GM23338 (cell line): ENCODE results near the gene LSM2. TPM values are rescaled to one million over a fixed set of nuclear protein-coding genes. Genes with fewer than 3 reads are reported as not detected.

ENCODE experiments used
- ATAC-seq: fragments of 200-7000 bp; cut with Tn5 transposase; 3 replicates; pipeline ENCODE4 v1.9.1; 2020
- DNase-seq: peaks from one replicate; pipeline ENCODE4 v3.0.0-alpha.2; 2015; ENCODE audit warnings: low spot score
- H2AFZ ChIP-seq: fragments of 200-600 bp; sonication (generic); 2 replicates; pipeline ENCODE4 v1.8.0; 2016; ENCODE audit warnings: antibody characterized with exemption, mild to moderate bottlenecking, moderate library complexity
- H3F3A ChIP-seq: fragments of 200-600 bp; sonication (generic); replicated peaks from 2 replicates; pipeline ENCODE4 v1.8.0; 2017; ENCODE audit warnings: antibody characterized with exemption, mixed run types, low read depth
- H3K27ac ChIP-seq: fragments of 200-600 bp; sonication (generic); 2 replicates; pipeline ENCODE4 v1.6.1; 2016; ENCODE audit warnings: low read depth
- H3K27me3 ChIP-seq: fragments of 200-600 bp; sonication (generic); 2 replicates; pipeline ENCODE4 v1.8.0; 2016; ENCODE audit warnings: mild to moderate bottlenecking, mixed run types, moderate library complexity; ENCODE audit not compliant: insufficient read depth
- H3K36me3 ChIP-seq: fragments of 200-600 bp; sonication (generic); 2 replicates; pipeline ENCODE4 v1.8.0; 2016; ENCODE audit warnings: mild to moderate bottlenecking; ENCODE audit not compliant: insufficient read depth
- H3K4me1 ChIP-seq: fragments of 200-600 bp; sonication (generic); 2 replicates; pipeline ENCODE4 v1.8.0; 2016; ENCODE audit warnings: mild to moderate bottlenecking, moderate library complexity; ENCODE audit not compliant: insufficient read depth
- H3K4me2 ChIP-seq: fragments of 200-600 bp; sonication (generic); 2 replicates; pipeline ENCODE4 v1.7.1; 2017; ENCODE audit warnings: mixed run types
- H3K4me3 ChIP-seq: fragments of 200-600 bp; sonication (generic); 2 replicates; pipeline ENCODE4 v1.6.1; 2016; ENCODE audit warnings: mixed run types
- H3K79me2 ChIP-seq: fragments of 200-600 bp; sonication (generic); replicated peaks from 2 replicates; pipeline ENCODE4 v1.8.0; 2017; ENCODE audit warnings: mild to moderate bottlenecking; ENCODE audit not compliant: insufficient read depth
- H3K9me2 ChIP-seq: fragments of 200-600 bp; sonication (generic); 2 replicates; pipeline ENCODE4 v1.8.0; 2017; ENCODE audit not compliant: insufficient read depth
- H4K20me1 ChIP-seq: fragments of 200-600 bp; sonication (generic); replicated peaks from 2 replicates; pipeline ENCODE4 v1.8.0; 2017; ENCODE audit warnings: mild to moderate bottlenecking; ENCODE audit not compliant: insufficient read depth
- H3K27ac Mint-ChIP-seq: 2 replicates; pipeline ENCODE4 v1.8.0; 2020; ENCODE audit warnings: inconsistent platforms, mild to moderate bottlenecking, moderate library complexity, mixed read lengths
- H3K27me3 Mint-ChIP-seq: 3 replicates; pipeline ENCODE4 v1.8.0; 2022; ENCODE audit warnings: low read depth, mild to moderate bottlenecking, moderate library complexity, mixed read lengths, inconsistent platforms; ENCODE audit not compliant: insufficient read depth, poor library complexity
- H3K36me3 Mint-ChIP-seq: 3 replicates; pipeline ENCODE4 v1.8.0; 2021; ENCODE audit warnings: low read depth, mild to moderate bottlenecking, inconsistent platforms, moderate library complexity, mixed read lengths
- H3K4me1 Mint-ChIP-seq: 3 replicates; pipeline ENCODE4 v1.8.0; 2020; ENCODE audit warnings: mild to moderate bottlenecking, inconsistent platforms, mixed read lengths
- H3K4me3 Mint-ChIP-seq: 3 replicates; pipeline ENCODE4 v1.8.0; 2021; ENCODE audit warnings: moderate library complexity, mild to moderate bottlenecking, inconsistent platforms, mixed read lengths
- H3K9me3 Mint-ChIP-seq: 3 replicates; pipeline ENCODE4 v1.8.0; 2020; ENCODE audit warnings: moderate library complexity, mild to moderate bottlenecking, inconsistent platforms, mixed read lengths
- CREB1 ChIP-seq: fragments of 250-450 bp; sonication (Bioruptor Pico); IDR thresholded peaks from 2 replicates; pipeline ENCODE4 v1.5.0; 2020; ENCODE audit warnings: low read depth, mild to moderate bottlenecking, moderate library complexity
- EZH2 ChIP-seq: fragments of 200-600 bp; sonication (generic); IDR thresholded peaks from one replicate; pipeline ENCODE4 v1.8.0; 2017; ENCODE audit warnings: antibody characterized with exemption, mild to moderate bottlenecking, low read depth; ENCODE audit not compliant: unreplicated experiment
- EZH2phosphoT487 ChIP-seq: fragments of 200-600 bp; sonication (generic); IDR thresholded peaks from one replicate; pipeline ENCODE4 v1.8.1; 2018; ENCODE audit warnings: antibody characterized with exemption; ENCODE audit not compliant: unreplicated experiment
- JUNB ChIP-seq: IDR thresholded peaks from one replicate; pipeline ENCODE4 v1.6.1; 2016; ENCODE audit warnings: antibody characterized with exemption; ENCODE audit not compliant: unreplicated experiment
- POLR2AphosphoS5 ChIP-seq: IDR thresholded peaks from 2 replicates; pipeline ENCODE4 v1.6.1; 2016; ENCODE audit warnings: antibody characterized with exemption, low read depth
- REST ChIP-seq: IDR thresholded peaks from one replicate; pipeline ENCODE4 v1.6.1; 2018; ENCODE audit warnings: antibody characterized with exemption; ENCODE audit not compliant: unreplicated experiment
- STAT1 ChIP-seq: IDR thresholded peaks from one replicate; pipeline ENCODE4 v1.6.1; 2016; ENCODE audit warnings: antibody characterized with exemption; ENCODE audit not compliant: unreplicated experiment
- ZNF114 ChIP-seq: fragments of 250-450 bp; sonication (Bioruptor Pico); IDR thresholded peaks from 2 replicates; pipeline ENCODE4 v1.5.0; 2020; ENCODE audit warnings: mild to moderate bottlenecking, moderate library complexity
- ZNF331 ChIP-seq: fragments of 250-450 bp; sonication (Bioruptor Pico); IDR thresholded peaks from 2 replicates; pipeline ENCODE4 v1.5.0; 2020; ENCODE audit warnings: low read depth, mild to moderate bottlenecking, moderate library complexity
- polyA plus RNA-seq: library from polyadenylated mRNA; unstranded; fragments of >200 nt; fragmentation: Nextera tagmentation; extraction: Ambion mirVana; gene quantifications from 2 replicates; pipeline ENCODE4 v1.2.1, GENCODE V29; 2016
- total RNA-seq: library from RNA; depleted of rRNA; stranded (reverse); fragments of >200 nt; shearing (Covaris generic); gene quantifications from 2 replicates; pipeline ENCODE4 v1.2.3, GENCODE V29; 2014
- TF ChIP-seq, protein P1 (sequence below): fragments of 250-450 bp; sonication (Bioruptor Pico); IDR thresholded peaks from 2 replicates; pipeline ENCODE4 v1.5.0; 2020; ENCODE audit warnings: mild to moderate bottlenecking, moderate library complexity
- TF ChIP-seq, protein P2 (sequence below), 2 experiments: fragments of 200-600 bp in 1 of 2; sonication (generic) in 1 of 2; conservative IDR thresholded peaks; 2 replicates each; pipeline versions ENCODE4 v1.5.1 to v1.6.1; 2016 to 2017; ENCODE audit warnings: antibody characterized with exemption in 2 of 2, low read depth in 2 of 2, mild to moderate bottlenecking in 2 of 2, moderate library complexity in 1 of 2

LSM2 gene
- total and polyA plus RNA-seq, 2 experiments from 2014 or later: 106 to 140 TPM

GRCh38 chr6:31761343-31761742 is 45.4 kb downstream of the LSM2 start:
- Mint-ChIP-seq H3K4me1 (peaks cover 21% of the 10 kb centered on the region), H3K36me3 (peaks cover 22% of the 10 kb centered on the region), H3K27ac (no peak overlapping the region), H3K4me3 (no peak overlapping the region), H3K9me3 (no peaks in the 10 kb centered on the region; the same call in 2 of the 3 replicates), H3K27me3 (peaks cover 7% of the 10 kb centered on the region)
- 0 out of 2 replicates have a peak, but pooled peaks cover 2% of the 10 kb centered on the region for H3F3A ChIP-seq
- no peaks in the 10 kb centered on the region for H3K27me3 ChIP-seq
- H3K4me3 ChIP-seq: no peak overlapping the region
- no peaks in the 10 kb centered on the region for H3K36me3 ChIP-seq
- H3K79me2 ChIP-seq: no peaks in the 10 kb centered on the region
- DNase-seq: no peak
- no peak overlapping the region for H3K4me2 ChIP-seq
- H3K27ac ChIP-seq: no peak overlapping the region
- no peak for ATAC-seq
- no peaks in the 10 kb centered on the region for H4K20me1 ChIP-seq
- H2AFZ ChIP-seq: no peak overlapping the region
- H3K4me1 ChIP-seq: peaks cover 9% of the 10 kb centered on the region; the same call in 1 of the 2 replicates
- no peaks in the 10 kb centered on the region for H3K9me2 ChIP-seq
- TF ChIP-seq EZH2phosphoT487 (no peak), STAT1 (no peak), JUNB (no peak), POLR2AphosphoS5 (no peak), REST (no peak), ZNF114 (CRISPR knock-in tag) (no peak), CREB1 (CRISPR knock-in tag) (no peak), EZH2 (no peak), ZNF331 (CRISPR knock-in tag) (no peak)
- TF ChIP-seq, protein P1, sequence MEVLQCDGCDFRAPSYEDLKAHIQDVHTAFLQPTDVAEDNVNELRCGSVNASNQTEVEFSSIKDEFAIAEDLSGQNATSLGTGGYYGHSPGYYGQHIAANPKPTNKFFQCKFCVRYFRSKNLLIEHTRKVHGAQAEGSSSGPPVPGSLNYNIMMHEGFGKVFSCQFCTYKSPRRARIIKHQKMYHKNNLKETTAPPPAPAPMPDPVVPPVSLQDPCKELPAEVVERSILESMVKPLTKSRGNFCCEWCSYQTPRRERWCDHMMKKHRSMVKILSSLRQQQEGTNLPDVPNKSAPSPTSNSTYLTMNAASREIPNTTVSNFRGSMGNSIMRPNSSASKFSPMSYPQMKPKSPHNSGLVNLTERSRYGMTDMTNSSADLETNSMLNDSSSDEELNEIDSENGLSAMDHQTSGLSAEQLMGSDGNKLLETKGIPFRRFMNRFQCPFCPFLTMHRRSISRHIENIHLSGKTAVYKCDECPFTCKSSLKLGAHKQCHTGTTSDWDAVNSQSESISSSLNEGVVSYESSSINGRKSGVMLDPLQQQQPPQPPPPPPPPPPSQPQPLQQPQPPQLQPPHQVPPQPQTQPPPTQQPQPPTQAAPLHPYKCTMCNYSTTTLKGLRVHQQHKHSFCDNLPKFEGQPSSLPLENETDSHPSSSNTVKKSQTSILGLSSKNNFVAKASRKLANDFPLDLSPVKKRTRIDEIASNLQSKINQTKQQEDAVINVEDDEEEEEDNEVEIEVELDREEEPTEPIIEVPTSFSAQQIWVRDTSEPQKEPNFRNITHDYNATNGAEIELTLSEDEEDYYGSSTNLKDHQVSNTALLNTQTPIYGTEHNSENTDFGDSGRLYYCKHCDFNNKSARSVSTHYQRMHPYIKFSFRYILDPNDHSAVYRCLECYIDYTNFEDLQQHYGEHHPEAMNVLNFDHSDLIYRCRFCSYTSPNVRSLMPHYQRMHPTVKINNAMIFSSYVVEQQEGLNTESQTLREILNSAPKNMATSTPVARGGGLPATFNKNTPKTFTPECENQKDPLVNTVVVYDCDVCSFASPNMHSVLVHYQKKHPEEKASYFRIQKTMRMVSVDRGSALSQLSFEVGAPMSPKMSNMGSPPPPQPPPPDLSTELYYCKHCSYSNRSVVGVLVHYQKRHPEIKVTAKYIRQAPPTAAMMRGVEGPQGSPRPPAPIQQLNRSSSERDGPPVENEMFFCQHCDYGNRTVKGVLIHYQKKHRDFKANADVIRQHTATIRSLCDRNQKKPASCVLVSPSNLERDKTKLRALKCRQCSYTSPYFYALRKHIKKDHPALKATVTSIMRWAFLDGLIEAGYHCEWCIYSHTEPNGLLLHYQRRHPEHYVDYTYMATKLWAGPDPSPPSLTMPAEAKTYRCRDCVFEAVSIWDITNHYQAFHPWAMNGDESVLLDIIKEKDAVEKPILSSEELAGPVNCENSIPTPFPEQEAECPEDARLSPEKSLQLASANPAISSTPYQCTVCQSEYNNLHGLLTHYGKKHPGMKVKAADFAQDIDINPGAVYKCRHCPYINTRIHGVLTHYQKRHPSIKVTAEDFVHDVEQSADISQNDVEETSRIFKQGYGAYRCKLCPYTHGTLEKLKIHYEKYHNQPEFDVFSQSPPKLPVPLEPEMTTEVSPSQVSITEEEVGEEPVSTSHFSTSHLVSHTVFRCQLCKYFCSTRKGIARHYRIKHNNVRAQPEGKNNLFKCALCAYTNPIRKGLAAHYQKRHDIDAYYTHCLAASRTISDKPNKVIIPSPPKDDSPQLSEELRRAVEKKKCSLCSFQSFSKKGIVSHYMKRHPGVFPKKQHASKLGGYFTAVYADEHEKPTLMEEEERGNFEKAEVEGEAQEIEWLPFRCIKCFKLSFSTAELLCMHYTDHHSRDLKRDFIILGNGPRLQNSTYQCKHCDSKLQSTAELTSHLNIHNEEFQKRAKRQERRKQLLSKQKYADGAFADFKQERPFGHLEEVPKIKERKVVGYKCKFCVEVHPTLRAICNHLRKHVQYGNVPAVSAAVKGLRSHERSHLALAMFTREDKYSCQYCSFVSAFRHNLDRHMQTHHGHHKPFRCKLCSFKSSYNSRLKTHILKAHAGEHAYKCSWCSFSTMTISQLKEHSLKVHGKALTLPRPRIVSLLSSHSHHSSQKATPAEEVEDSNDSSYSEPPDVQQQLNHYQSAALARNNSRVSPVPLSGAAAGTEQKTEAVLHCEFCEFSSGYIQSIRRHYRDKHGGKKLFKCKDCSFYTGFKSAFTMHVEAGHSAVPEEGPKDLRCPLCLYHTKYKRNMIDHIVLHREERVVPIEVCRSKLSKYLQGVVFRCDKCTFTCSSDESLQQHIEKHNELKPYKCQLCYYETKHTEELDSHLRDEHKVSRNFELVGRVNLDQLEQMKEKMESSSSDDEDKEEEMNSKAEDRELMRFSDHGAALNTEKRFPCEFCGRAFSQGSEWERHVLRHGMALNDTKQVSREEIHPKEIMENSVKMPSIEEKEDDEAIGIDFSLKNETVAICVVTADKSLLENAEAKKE (CRISPR knock-in tag): no peak
- TF ChIP-seq, protein P2, sequence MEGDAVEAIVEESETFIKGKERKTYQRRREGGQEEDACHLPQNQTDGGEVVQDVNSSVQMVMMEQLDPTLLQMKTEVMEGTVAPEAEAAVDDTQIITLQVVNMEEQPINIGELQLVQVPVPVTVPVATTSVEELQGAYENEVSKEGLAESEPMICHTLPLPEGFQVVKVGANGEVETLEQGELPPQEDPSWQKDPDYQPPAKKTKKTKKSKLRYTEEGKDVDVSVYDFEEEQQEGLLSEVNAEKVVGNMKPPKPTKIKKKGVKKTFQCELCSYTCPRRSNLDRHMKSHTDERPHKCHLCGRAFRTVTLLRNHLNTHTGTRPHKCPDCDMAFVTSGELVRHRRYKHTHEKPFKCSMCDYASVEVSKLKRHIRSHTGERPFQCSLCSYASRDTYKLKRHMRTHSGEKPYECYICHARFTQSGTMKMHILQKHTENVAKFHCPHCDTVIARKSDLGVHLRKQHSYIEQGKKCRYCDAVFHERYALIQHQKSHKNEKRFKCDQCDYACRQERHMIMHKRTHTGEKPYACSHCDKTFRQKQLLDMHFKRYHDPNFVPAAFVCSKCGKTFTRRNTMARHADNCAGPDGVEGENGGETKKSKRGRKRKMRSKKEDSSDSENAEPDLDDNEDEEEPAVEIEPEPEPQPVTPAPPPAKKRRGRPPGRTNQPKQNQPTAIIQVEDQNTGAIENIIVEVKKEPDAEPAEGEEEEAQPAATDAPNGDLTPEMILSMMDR (conservative IDR thresholded peaks at IDR 0.05; ENCODE audit: low read depth in 2 of 2): no peak
